ENCODE data around the gene B4GALT2. TPM values are rescaled to one million over a fixed set of nuclear protein-coding genes. Genes with fewer than 3 reads are reported as not detected.
A peak's percentile ranks its signal among the peaks of the same experiment; 100 is the strongest.

The B4GALT2 gene
- polyA plus RNA-seq, 1 of the 3 experiments (the other 2 are of a cell fraction), result 48.0 TPM

DNA sequence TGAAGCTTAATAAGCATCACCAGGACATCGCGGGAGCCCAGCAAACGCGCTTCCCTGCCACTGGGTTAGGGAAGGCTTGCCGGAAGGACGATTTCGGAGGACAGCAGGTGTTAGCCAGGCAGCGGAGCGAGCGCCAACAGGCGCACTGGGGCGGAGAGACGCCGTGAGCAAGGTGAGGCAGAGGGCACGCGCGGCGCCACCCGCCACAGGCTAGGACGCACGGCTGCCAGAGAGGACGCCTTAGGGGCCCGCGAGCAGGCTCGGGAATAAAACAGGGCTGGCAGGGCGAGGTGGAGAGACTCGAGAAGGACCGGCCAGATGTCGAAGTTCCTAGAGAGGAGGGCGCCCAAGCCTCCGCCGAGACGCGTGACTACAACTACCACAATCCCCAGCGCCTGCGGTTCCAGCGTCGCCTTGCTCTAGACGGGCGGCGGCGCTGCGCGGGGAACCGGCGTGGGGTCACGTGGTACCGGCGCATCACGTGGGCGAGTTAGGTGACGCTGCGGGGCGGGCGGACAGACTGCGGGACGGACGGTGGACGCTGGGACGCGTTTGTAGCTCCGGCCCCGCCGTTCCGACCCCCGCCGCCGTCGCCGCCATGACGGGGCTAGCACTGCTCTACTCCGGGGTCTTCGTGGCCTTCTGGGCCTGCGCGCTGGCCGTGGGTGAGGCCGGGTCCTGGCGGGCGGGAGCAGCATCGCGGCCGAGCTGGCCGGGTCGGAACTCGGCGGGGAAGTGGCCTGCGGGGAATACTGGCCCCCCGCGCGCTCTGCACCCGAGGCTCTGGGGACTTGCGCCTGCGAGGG, 4.4 kb upstream of the B4GALT2 start, which contains the start of gene ATP6V0B:
Gene ATP6V0B, plus strand, starts transcription at position 518 of the 806 bp plus-strand sequence. Its CDS starts 81 bp downstream, at position 599.
- POLR2A ChIA-PET, result interaction anchor here (0.6 to 1.8 kb wide), 6 partner anchors 14 to 825 kb away, joined by 3 to 5 read pairs (median 3); partner anchors contain the start of genes CCDC24 and PLK3
- 0% methylated on average over 5 of the region's 93 CpGs for WGBS (ENCODE audit: low lambda C conversion rate)
- Histone ChIP-seq H3K4me1 (ENCODE audit: control insufficient read depth in 1 of 2, insufficient read depth in 2 of 2, low read depth in 1 of 2, low read length in 1 of 2) (peaks cover 8 to 47% of the 10 kb centered on the region in 2 experiments; a peak in 1 of 4 replicates), H3K79me2 (ENCODE audit: insufficient read depth) (peaks cover 58% of the 10 kb centered on the region), H3K9me3 (no peaks in the 10 kb centered on the region), H3K27ac (ENCODE audit: low read depth in 2 of 2, low read length in 1 of 2) (peak within 1 kb of the TSS; percentile 66 to 93; a peak in 3 of 4 replicates), H3K4me3 (ENCODE audit: low read depth in 2 of 2, low read length in 1 of 2) (peak within 1 kb of the TSS; percentile 83 to 91), H3F3A (replicated peaks; ENCODE audit: insufficient read depth) (peaks cover 9% of the 10 kb centered on the region), H3K9me2 (no peaks in the 10 kb centered on the region), H3K4me2 (peak within 1 kb of the TSS; percentile 98), H4K20me1 (ENCODE audit: insufficient read depth) (peaks cover 11% of the 10 kb centered on the region), H3K27me3 (ENCODE audit: insufficient read depth) (no peaks in the 10 kb centered on the region), H2AFZ (ENCODE audit: low read depth) (peak within 1 kb of the TSS; percentile 88), H3K9ac (peak within 1 kb of the TSS; percentile 84), H3K36me3 (replicated peaks in 1 of 2; ENCODE audit: control insufficient read depth in 1 of 2, insufficient read depth in 2 of 2, low read length in 1 of 2) (peaks cover 16 to 47% of the 10 kb centered on the region in 2 experiments)
- TF ChIP-seq GATA2 (CRISPR knock-in tag; IDR thresholded peaks at IDR 0.05) (no peak), TAF1 (IDR thresholded peaks at IDR 0.05; ENCODE audit: borderline replicate concordance, low read depth, low read length) (peak; percentile 74; the same call in 1 of the 2 replicates), YY1 (IDR thresholded peaks at IDR 0.05; ENCODE audit: low read depth) (peak; percentile 70), JUND (IDR thresholded peaks at IDR 0.05) (no peak; the same call in 1 of the 2 replicates), MXI1 (IDR thresholded peaks at IDR 0.05; ENCODE audit: low read depth, low read length) (peak; percentile 64), RFX5 (IDR thresholded peaks at IDR 0.05; ENCODE audit: low read length) (no peak), POLR2AphosphoS5 (IDR thresholded peaks at IDR 0.05; ENCODE audit: low read depth, low read length) (peak; percentile 50), SIN3A (IDR thresholded peaks at IDR 0.05; ENCODE audit: borderline replicate concordance, low read depth, low read length) (peak; percentile 72; the same call in 1 of the 2 replicates), CHD2 (IDR thresholded peaks at IDR 0.05; ENCODE audit: low read length, partially characterized antibody) (peak; percentile 59), NRF1 (IDR thresholded peaks at IDR 0.05; ENCODE audit: low read depth, low read length) (peak; percentile 64), GABPA (IDR thresholded peaks at IDR 0.05; ENCODE audit: low read depth) (peak; percentile 30; the same call in 1 of the 2 replicates), MEF2A (IDR thresholded peaks at IDR 0.05; ENCODE audit: borderline replicate concordance, low read depth) (no peak), EP300 (IDR thresholded peaks at IDR 0.05; ENCODE audit: borderline replicate concordance in 1 of 2, low read depth in 1 of 2, low read length in 1 of 2) (no peak)
- TF ChIP-seq, protein P1, sequence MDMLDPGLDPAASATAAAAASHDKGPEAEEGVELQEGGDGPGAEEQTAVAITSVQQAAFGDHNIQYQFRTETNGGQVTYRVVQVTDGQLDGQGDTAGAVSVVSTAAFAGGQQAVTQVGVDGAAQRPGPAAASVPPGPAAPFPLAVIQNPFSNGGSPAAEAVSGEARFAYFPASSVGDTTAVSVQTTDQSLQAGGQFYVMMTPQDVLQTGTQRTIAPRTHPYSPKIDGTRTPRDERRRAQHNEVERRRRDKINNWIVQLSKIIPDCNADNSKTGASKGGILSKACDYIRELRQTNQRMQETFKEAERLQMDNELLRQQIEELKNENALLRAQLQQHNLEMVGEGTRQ (IDR thresholded peaks at IDR 0.05; ENCODE audit: borderline replicate concordance, low read depth, low read length), result peak; percentile 99
- TF ChIP-seq, protein P2, sequence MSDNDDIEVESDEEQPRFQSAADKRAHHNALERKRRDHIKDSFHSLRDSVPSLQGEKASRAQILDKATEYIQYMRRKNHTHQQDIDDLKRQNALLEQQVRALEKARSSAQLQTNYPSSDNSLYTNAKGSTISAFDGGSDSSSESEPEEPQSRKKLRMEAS (IDR thresholded peaks at IDR 0.05; ENCODE audit: low read depth), result peak; percentile 85; the same call in 1 of the 2 replicates
- TF ChIP-seq, protein P3, sequence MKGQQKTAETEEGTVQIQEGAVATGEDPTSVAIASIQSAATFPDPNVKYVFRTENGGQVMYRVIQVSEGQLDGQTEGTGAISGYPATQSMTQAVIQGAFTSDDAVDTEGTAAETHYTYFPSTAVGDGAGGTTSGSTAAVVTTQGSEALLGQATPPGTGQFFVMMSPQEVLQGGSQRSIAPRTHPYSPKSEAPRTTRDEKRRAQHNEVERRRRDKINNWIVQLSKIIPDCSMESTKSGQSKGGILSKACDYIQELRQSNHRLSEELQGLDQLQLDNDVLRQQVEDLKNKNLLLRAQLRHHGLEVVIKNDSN (IDR thresholded peaks at IDR 0.05; ENCODE audit: borderline replicate concordance, low read depth), result peak; percentile 100
- TF ChIP-seq, protein P4, sequence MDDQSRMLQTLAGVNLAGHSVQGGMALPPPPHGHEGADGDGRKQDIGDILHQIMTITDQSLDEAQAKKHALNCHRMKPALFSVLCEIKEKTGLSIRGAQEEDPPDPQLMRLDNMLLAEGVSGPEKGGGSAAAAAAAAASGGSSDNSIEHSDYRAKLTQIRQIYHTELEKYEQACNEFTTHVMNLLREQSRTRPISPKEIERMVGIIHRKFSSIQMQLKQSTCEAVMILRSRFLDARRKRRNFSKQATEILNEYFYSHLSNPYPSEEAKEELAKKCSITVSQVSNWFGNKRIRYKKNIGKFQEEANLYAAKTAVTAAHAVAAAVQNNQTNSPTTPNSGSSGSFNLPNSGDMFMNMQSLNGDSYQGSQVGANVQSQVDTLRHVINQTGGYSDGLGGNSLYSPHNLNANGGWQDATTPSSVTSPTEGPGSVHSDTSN (IDR thresholded peaks at IDR 0.05), result peak; percentile 26; the same call in 1 of the 2 replicates
- DNase-seq, result peak; percentile 96
- CTCF ChIA-PET, result interaction anchor here (1.1 to 2.7 kb wide), 11 partner anchors 16 to 445 kb away, joined by 3 to 15 read pairs (median 5); partner anchors contain the start of genes CCDC24 and IPO13
